Stimulated activated naive B cell treated with anti-CD40 and anti-IgM and Interleukin-4, amounts not matched to agents 10 μg/mL and 1 μg/mL and 100 μg/mL, for 72 hours (primary cell): ENCODE data around the gene UNC79.
"Not testable (repeated sequence)": the region's sequence is repeated elsewhere in the genome, so short reads cannot be mapped to it uniquely, and the experiment has no call there.

Experiments
- ATAC-seq, 2 donors: fragments of 150-1000 bp; cut with Tn5 transposase; replicated peaks; 2 replicates each; pipeline ENCODE4 v1.10.0; 2021; ENCODE audit warnings: moderate library complexity in 1 of 2
- DNase-seq: peaks from one replicate; pipeline ENCODE4 v3.0.0; 2021
- H3K27ac Mint-ChIP-seq: one replicate; pipeline ENCODE4 v1.8.0; 2022; ENCODE audit warnings: mild to moderate bottlenecking, mixed read lengths
- H3K27me3 Mint-ChIP-seq, 2 donors: one replicate each; pipeline ENCODE4 v1.8.0; 2022; ENCODE audit warnings: mixed read lengths in 2 of 2
- H3K36me3 Mint-ChIP-seq, 2 donors: one replicate each; pipeline ENCODE4 v1.8.0; 2022; ENCODE audit warnings: mixed read lengths in 2 of 2, mild to moderate bottlenecking in 1 of 2
- H3K4me1 Mint-ChIP-seq, 2 donors: one replicate each; pipeline ENCODE4 v1.8.0; 2022; ENCODE audit warnings: mixed read lengths in 2 of 2, mild to moderate bottlenecking in 1 of 2
- H3K4me3 Mint-ChIP-seq, 2 donors: one replicate each; pipeline ENCODE4 v1.8.0; 2022; ENCODE audit warnings: mild to moderate bottlenecking in 2 of 2, mixed read lengths in 2 of 2, moderate library complexity in 1 of 2
- H3K9me3 Mint-ChIP-seq, 2 donors: one replicate each; pipeline ENCODE4 v1.8.0; 2022; ENCODE audit warnings: mixed read lengths in 2 of 2, mild to moderate bottlenecking in 1 of 2

The UNC79 gene

DNA sequence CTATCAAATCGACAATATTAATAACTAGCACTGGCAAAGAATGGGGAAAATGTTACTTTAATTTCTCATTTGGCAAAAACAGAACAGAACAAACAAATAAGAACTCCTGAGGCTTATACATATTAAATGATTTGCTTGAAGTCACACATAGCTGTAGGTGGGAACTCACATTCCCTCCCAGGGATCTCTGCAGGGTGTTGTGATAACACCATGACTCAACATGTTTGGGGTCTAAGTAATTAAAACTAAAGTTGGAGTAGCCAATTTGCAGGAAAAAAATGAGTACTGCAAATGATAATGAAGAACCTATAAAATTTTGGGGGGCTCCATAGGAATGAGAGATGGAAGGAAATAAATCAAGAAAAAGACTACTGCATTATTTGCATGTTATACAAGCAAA is 27.5 kb downstream of the UNC79 start:
- Mint-ChIP-seq H3K9me3 (peaks cover 7% of the 10 kb centered on the region in 2 donors), H3K27me3 (peaks cover 30 to 36% of the 10 kb centered on the region in 2 donors), H3K4me1 (no peaks in the 10 kb centered on the region), H3K4me3 (no peak overlapping the region), H3K27ac (no peak overlapping the region), H3K36me3 (no peaks in the 10 kb centered on the region)
- no peak for DNase-seq
- no peak for ATAC-seq

DNA sequence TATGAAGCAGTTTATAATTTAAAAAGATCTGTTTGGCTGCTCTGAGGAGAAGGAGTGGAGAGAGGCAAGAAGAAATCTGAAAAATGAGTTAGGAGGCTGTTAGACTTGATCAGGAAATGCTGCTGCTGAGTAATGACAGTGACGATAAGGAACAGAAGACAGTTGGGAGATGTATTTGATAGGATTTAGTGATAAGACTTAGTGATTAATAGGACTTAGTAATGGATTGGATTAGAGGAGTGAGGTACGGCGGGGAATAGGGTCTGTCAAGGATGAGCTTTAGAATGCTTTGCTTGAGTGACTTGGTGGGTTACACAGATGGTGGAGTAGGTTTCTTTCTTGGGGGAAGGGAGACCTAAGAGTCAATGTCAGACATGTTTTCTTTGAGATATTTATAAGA is 31.7 kb downstream of the UNC79 start:
- H3K27ac Mint-ChIP-seq = no peak overlapping the region
- H3K9me3 Mint-ChIP-seq = no peaks in the 10 kb centered on the region
- no peak for ATAC-seq

DNA sequence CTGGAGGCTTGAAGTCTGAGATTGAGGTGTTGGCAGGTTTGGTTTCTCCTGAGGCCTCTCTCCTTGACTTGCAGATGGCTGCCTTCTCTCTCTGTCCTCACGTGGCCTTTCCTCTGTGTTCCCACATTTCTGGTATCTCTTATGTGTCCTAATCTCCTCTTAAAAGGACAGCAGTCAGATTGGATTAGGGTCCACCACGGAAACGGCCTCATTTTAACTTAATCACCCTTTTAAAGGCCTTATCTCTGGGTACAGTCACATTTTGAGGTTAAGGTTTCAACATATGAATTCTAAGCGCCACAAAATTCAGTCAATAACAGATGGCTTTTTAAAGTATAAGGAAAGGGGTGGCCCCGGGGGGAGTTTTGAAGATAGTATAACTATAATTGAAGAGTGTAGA is 33.5 kb downstream of the UNC79 start:
- ATAC-seq (no peak), DNase-seq (no peak)
- H3K4me3 Mint-ChIP-seq = no peak overlapping the region
- no peaks in the 10 kb centered on the region for H3K9me3 Mint-ChIP-seq
- no peaks in the 10 kb centered on the region for H3K36me3 Mint-ChIP-seq
- peaks cover 8 to 19% of the 10 kb centered on the region in 2 donors for H3K27me3 Mint-ChIP-seq
- no peak overlapping the region for H3K27ac Mint-ChIP-seq
- peaks cover 4 to 11% of the 10 kb centered on the region in 2 donors for H3K4me1 Mint-ChIP-seq

More for the DNA sequence above, 31.7 kb downstream of the UNC79 start:
- Mint-ChIP-seq H3K4me3 (no peak overlapping the region), H3K27me3 (peaks cover 10 to 26% of the 10 kb centered on the region in 2 donors), H3K36me3 (no peaks in the 10 kb centered on the region), H3K4me1 (peaks cover 4 to 11% of the 10 kb centered on the region in 2 donors)
- no peak for DNase-seq

DNA sequence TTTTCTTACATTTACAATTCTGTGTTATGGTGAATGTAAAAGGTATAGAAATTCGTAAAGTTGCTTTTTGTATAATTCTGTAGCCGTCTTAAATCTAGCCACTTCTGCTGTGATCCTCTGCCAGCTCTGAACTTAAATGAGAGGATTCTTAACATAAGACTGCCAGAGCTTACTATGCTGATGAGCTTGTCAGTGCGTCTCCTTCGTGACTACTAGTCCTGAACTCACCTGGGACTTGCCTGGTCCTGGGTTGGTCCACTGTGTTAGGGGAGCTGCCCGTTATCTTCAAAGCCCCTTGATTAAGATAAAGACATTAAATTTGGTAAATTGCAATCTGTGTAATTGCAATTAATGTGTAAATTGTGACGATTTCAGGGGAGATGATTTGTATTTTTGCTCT is 44.7 kb downstream of the UNC79 start:
- H3K27ac Mint-ChIP-seq = no peak overlapping the region
- H3K27me3 Mint-ChIP-seq = peaks cover 19 to 27% of the 10 kb centered on the region in 2 donors
- no peak for DNase-seq
- H3K9me3 Mint-ChIP-seq = peaks cover 0 to 1% of the 10 kb centered on the region in 2 donors
- no peaks in the 10 kb centered on the region for H3K4me1 Mint-ChIP-seq
- H3K36me3 Mint-ChIP-seq = no peaks in the 10 kb centered on the region
- no peak overlapping the region for H3K4me3 Mint-ChIP-seq
- ATAC-seq = no peak

DNA sequence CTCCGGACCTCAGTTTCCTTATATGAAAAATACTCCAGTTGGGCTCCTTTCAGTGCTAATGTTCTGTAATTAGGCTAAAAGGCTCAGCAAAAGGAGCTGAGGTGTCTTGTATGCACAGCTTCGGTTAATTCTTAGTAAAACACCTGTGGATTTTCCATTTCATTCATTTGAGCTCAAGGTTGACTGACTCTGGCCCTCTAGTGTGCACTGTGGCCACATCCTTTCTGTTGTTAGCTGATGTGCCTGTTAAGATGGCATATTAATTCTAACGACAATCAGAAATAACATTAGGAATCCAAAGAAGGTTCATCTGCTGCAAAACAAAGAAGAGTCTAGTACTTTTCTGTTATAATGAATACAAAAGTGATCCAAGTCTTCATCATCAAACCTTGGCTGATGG is 45.6 kb downstream of the UNC79 start:
- no peaks in the 10 kb centered on the region for H3K4me1 Mint-ChIP-seq
- H3K4me3 Mint-ChIP-seq = no peak overlapping the region
- peaks cover 0 to 1% of the 10 kb centered on the region in 2 donors for H3K9me3 Mint-ChIP-seq
- H3K36me3 Mint-ChIP-seq = no peaks in the 10 kb centered on the region
- H3K27me3 Mint-ChIP-seq = peaks cover 19 to 25% of the 10 kb centered on the region in 2 donors
- ATAC-seq (no peak), DNase-seq (no peak)
- H3K27ac Mint-ChIP-seq = no peak overlapping the region

DNA sequence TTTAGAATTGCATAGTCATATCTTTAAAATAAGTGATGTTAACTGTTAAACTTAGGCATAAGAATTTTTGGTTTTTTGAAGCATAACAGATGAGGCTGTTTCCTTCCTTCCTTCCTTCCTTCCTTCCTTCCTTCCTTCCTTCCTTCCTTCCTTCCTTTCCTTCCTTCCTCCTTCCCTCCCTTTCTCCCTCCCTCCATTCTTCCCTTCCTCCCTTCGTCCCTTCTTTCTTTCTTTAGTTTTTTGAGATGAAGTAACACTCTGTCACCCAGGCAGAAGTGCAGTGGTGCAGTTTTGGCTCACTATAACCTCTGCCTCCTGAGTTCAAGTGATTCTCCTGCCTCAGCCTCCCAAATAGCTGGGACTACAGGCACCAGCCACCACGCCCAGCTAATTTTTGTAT is 48.3 kb downstream of the UNC79 start:
- H3K27ac Mint-ChIP-seq, H3K36me3 Mint-ChIP-seq, ATAC-seq: not testable (repeated sequence)

DNA sequence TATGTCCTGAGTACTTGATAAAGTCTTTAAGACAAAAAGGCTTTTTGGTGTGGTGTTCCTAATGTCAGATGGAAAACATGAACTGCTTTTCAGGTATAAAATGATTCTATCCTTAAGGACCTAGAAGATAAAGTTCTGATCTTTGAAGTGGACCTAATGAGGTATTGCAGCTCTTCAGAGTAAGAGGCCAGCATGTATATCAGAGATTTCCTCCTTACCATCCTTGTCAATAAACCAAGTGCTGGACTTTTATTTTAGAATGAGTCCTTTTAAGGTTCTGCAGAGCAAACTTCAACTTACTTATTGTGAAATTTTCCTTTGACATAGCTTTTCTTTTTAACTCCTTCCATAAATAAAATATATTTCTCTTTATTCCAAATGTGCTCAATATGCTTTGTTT is 50.1 kb downstream of the UNC79 start:
- DNase-seq = no peak
- no peaks in the 10 kb centered on the region for H3K4me1 Mint-ChIP-seq
- peaks cover 3 to 20% of the 10 kb centered on the region in 2 donors for H3K27me3 Mint-ChIP-seq
- H3K36me3 Mint-ChIP-seq = no peaks in the 10 kb centered on the region
- H3K4me3 Mint-ChIP-seq = no peak overlapping the region
- H3K9me3 Mint-ChIP-seq = peaks cover 0 to 1% of the 10 kb centered on the region in 2 donors
- ATAC-seq = no peak
- H3K27ac Mint-ChIP-seq = no peak overlapping the region

More for the DNA sequence above, 48.3 kb downstream of the UNC79 start:
- H3K27me3 Mint-ChIP-seq = peaks cover 13 to 26% of the 10 kb centered on the region in 2 donors
- H3K4me1 Mint-ChIP-seq, H3K9me3 Mint-ChIP-seq, DNase-seq, H3K4me3 Mint-ChIP-seq: not testable (repeated sequence)

DNA sequence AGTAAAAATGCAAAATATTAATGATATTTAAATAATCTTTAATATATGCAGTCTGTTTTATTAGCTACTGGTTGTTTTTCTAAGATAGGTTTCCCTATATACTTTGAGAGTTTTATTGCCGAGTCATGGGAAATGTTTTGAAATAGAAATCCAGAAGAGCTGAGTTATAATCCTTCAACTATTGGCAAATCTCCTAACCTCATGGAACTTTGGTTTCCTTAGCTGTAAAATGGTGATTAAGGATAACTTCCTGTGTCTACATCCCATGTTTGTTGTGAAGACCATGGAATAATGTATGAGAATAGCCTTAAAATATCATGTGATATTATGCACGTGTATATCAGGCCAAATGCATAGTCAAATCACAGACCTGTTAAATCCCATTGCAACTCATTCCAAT is 51.0 kb downstream of the UNC79 start:
- ATAC-seq = no peak
- H3K4me1 Mint-ChIP-seq = no peaks in the 10 kb centered on the region
- peaks cover 0 to 1% of the 10 kb centered on the region in 2 donors for H3K9me3 Mint-ChIP-seq
- H3K27ac Mint-ChIP-seq = no peak overlapping the region
- no peaks in the 10 kb centered on the region for H3K36me3 Mint-ChIP-seq
- H3K4me3 Mint-ChIP-seq = no peak overlapping the region
- peaks cover 0 to 19% of the 10 kb centered on the region in 2 donors for H3K27me3 Mint-ChIP-seq
- DNase-seq = no peak

DNA sequence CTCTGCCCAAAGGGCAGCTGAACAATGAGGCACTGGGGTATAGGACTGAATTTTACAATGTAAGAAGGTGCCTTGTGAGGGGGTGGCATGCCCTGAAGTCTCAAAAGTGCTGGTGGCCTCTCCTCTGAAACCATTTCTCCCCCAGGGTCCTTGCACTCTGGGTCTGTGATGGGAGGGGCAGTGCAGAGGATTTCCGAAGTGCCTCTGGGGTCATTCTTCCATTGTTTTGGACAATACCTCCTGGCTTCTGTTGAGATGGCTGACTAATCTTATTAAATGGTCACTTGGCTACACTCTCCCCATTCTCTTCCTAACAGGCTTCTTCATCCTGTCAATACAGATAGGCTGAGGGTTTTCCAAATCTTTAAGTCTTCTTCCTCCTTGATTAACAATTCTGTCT is 59.3 kb downstream of the UNC79 start:
- ATAC-seq (no peak), DNase-seq (no peak)
- no peak overlapping the region for H3K27ac Mint-ChIP-seq

DNA sequence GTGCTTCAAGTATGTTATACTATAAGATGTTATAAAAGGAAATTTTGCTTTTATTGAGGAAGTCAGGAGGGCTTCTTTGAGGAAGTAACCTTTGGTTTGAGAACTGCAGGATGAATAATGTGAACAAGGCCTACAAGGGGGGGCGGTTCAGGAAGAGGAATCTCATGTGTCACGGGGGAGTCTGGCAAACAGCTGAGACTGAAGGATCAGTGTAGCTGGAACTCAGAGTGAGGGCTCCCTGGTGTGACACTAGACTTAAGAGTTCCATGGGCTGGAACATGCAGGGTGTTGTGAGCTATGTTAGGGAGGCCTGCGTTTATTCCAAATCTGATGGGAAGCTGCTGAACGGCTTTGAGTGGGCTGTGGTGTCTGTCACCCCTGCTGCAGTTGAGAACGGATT is 62.3 kb downstream of the UNC79 start:
- Mint-ChIP-seq H3K4me3 (no peak overlapping the region), H3K36me3 (peaks cover 0 to 13% of the 10 kb centered on the region in 2 donors), H3K4me1 (peaks cover 0 to 5% of the 10 kb centered on the region in 2 donors), H3K27me3 (peaks cover 0 to 8% of the 10 kb centered on the region in 2 donors), H3K9me3 (peaks cover 24 to 33% of the 10 kb centered on the region in 2 donors), H3K27ac (no peak overlapping the region)
- no peak for DNase-seq
- no peak for ATAC-seq

More for the DNA sequence above, 59.3 kb downstream of the UNC79 start:
- Mint-ChIP-seq H3K27me3 (peaks cover 0 to 8% of the 10 kb centered on the region in 2 donors), H3K36me3 (peaks cover 0 to 13% of the 10 kb centered on the region in 2 donors), H3K4me1 (peaks cover 0 to 5% of the 10 kb centered on the region in 2 donors), H3K9me3 (peaks cover 18 to 27% of the 10 kb centered on the region in 2 donors), H3K4me3 (no peak overlapping the region)

DNA sequence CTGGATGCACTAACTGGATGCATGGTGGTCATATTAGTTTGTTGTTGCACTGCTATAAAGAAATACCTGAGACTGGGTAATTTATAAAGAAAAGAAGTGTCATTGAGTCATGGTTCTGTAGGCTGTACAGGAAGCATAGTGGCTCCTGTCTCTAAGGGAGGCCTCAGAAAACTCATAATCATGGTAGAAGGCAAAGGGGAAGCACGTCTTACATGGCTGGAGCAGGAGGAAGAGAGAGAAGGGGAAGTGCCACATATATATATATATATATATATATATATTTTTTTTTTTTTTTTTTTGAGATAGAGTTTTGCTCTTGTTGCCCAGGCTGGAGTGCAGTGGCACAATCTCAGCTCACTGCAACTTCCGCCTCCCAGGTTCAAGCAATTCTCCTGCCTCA is 62.9 kb downstream of the UNC79 start:
- H3K27ac Mint-ChIP-seq, H3K4me3 Mint-ChIP-seq, DNase-seq, H3K27me3 Mint-ChIP-seq, H3K4me1 Mint-ChIP-seq: not testable (repeated sequence)
- peaks cover 24 to 33% of the 10 kb centered on the region in 2 donors for H3K9me3 Mint-ChIP-seq
- peak; percentile 49 to 61 for ATAC-seq
- H3K36me3 Mint-ChIP-seq = peaks cover 0 to 13% of the 10 kb centered on the region in 2 donors

DNA sequence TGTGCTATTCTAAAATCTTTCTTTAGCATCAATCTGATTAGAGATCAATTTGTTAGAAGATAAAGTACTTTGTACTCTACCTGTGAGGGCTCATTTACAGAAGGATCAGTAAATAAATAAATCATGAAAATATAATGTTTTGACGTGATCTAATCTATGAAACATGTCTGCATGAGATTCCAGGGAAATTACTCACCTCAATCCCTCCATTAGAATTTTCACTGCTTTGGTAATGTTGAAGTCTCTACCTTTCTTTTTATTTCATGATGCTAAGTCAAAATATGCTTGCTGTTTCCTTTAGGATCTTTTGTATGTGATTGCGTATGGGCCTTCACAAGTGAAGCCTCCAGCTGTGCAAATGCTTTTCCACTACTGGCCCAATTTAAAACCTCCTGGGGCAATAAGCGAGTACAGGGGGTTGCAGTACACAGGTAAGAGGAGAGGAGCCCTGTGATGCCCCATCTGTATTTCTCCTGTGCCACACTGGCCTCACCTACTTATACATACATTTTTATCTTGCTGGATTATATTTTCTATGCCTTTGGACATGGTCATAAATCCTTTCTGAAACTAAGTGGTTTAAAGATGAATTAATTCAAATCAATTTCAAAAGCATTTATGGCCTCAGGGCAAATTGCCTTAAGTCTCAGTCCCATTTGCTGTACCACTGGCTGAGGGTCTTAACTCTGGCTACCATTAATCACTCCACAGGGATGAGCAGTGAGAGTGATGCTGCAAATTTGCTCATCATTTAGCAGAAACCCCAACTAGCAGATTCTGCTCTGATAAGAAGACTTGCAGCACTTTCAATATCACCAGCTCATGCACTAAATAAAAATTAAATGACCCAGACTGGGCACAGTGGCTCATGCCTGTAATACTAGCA is 66.4 kb downstream of the UNC79 start:
- ATAC-seq (no peak), DNase-seq (no peak)
- Mint-ChIP-seq H3K4me3 (no peak overlapping the region), H3K27ac (no peak overlapping the region), H3K9me3 (peaks cover 21 to 26% of the 10 kb centered on the region in 2 donors), H3K27me3 (no peaks in the 10 kb centered on the region), H3K36me3 (peaks cover 0 to 13% of the 10 kb centered on the region in 2 donors), H3K4me1 (peaks cover 0 to 5% of the 10 kb centered on the region in 2 donors)

DNA sequence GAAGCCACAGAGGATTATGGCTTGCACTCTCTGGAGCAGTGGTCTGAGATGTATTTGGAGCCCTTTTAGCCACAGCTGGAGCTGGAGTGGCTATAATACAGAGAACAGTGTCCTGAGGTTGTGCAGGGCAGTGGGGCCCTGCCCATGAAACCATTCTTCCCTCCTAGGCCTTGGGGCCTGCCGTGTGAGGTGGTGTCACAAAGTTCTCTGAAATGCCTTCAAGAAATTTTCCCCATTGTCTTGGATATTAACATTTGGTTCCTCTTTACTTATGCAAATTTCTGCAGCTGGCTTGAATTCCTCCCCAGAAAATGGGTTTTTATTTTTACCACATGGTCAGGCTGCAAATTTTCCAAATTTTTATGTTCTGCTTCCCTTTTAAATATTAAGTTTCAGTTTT is 79.3 kb downstream of the UNC79 start:
- Mint-ChIP-seq H3K9me3 (peaks cover 0 to 1% of the 10 kb centered on the region in 2 donors), H3K27ac (no peak overlapping the region), H3K4me1 (peaks cover 0 to 14% of the 10 kb centered on the region in 2 donors), H3K4me3 (no peak overlapping the region), H3K36me3 (no peaks in the 10 kb centered on the region), H3K27me3 (peaks cover 16 to 18% of the 10 kb centered on the region in 2 donors)
- DNase-seq = no peak
- ATAC-seq = no peak

DNA sequence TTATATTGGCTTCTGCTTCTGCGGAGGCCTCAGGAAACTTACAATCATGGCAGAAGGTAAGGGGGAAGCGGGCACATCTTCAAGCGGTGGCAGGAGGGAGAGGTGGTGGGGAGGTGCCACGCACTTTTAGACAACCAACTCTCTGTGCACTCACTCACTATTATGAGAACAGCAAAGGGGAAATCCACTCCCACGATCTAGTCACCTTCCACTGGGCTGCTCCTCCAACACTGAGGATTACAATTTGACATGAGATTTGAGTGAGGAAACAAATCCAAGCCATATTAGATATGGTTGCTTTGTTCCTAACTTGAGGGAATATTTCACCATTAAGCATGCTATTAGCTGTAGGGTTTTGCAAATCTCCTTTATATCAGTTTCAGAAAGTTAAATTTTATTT is 80.3 kb downstream of the UNC79 start:
- Mint-ChIP-seq H3K27me3 (peaks cover 16 to 18% of the 10 kb centered on the region in 2 donors), H3K9me3 (peaks cover 0 to 1% of the 10 kb centered on the region in 2 donors), H3K4me1 (peaks cover 0 to 14% of the 10 kb centered on the region in 2 donors), H3K4me3 (no peak overlapping the region), H3K36me3 (no peaks in the 10 kb centered on the region), H3K27ac (no peak overlapping the region)
- ATAC-seq (no peak), DNase-seq (no peak)

DNA sequence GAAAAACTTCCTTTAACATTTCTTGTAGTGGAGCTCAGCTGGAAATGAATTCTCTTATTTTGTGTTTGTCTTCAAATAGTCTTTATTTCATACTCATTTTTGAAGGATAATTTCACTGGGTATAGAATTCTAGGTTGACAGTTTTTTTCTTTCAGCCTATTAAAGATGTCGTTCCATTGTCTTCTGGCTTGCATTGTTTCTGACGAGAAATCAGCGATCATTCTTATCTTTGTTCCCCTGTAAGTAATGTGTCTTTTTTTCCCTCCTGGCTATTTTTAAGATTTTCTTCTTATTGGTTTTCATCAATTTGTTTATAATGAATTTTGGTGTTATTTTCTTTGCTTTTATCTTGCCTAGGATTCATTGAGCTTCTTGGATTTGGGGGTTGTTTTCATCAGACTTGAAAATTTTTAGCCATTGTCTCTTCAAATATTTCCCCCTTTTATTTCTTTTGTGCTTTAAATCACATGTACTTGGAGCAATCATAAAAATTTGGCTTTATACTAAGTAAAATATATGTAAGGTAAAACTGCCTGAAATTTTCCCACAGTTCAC is 89.4 kb downstream of the UNC79 start:
- peaks cover 10 to 15% of the 10 kb centered on the region in 2 donors for H3K27me3 Mint-ChIP-seq
- H3K9me3 Mint-ChIP-seq = peaks cover 24 to 28% of the 10 kb centered on the region in 2 donors
- no peak overlapping the region for H3K4me3 Mint-ChIP-seq
- H3K36me3 Mint-ChIP-seq = peaks cover 4 to 8% of the 10 kb centered on the region in 2 donors
- no peak for DNase-seq
- H3K27ac Mint-ChIP-seq = no peak overlapping the region
- no peaks in the 10 kb centered on the region for H3K4me1 Mint-ChIP-seq
- no peak for ATAC-seq
